Umbilical cord (tissue), 2 donors: ENCODE results near the gene BTNL9. TPM values are rescaled to one million over a fixed set of nuclear protein-coding genes. Genes with fewer than 3 reads are reported as not detected.
"Not testable (repeated sequence)": the region's sequence is repeated elsewhere in the genome, so short reads cannot be mapped to it uniquely, and the experiment has no call there.

Experiments
- DNase-seq: peaks from one replicate; pipeline ENCODE4 v3.0.0-alpha.2; 2015; ENCODE audit warnings: low spot score
- total RNA-seq: library from RNA; depleted of rRNA; stranded (reverse); fragments of >200 nt; gene quantifications from one replicate; pipeline ENCODE4 v1.2.3, GENCODE V29; 2014; ENCODE audit warnings: low replicate concordance; ENCODE audit not compliant: insufficient read depth

BTNL9 gene
- total RNA-seq, 1 donor from 2014 or later: 7.0 TPM

DNA sequence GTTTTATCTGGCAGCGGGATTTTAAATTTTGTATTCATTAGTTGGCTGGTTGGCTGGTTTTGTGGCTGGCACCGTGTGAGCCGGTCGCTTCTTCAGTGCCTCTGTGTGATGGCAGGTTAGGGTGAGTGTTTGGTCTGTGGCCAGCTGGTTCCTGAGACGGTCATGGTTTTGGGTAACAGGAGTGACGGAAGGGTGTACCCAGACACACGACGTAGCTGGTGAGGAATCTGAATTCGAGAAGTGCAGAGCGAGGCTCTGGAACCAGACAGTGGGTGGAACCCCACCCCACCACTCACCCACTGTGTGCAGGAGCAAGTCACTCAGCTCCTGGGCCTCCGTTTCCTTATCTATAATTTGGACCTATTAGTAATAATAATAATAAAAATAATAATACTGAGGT lies 2.7 kb downstream of the BTNL9 start:
- no peak for DNase-seq

- DNase-seq: no peak
Observed at GRCh38 chr5:181043285-181044092, 3.4 kb downstream of the BTNL9 start.

GRCh38 chr5:181044093-181044599 lies 4.1 kb downstream of the BTNL9 start:
- DNase-seq: no peak

DNA sequence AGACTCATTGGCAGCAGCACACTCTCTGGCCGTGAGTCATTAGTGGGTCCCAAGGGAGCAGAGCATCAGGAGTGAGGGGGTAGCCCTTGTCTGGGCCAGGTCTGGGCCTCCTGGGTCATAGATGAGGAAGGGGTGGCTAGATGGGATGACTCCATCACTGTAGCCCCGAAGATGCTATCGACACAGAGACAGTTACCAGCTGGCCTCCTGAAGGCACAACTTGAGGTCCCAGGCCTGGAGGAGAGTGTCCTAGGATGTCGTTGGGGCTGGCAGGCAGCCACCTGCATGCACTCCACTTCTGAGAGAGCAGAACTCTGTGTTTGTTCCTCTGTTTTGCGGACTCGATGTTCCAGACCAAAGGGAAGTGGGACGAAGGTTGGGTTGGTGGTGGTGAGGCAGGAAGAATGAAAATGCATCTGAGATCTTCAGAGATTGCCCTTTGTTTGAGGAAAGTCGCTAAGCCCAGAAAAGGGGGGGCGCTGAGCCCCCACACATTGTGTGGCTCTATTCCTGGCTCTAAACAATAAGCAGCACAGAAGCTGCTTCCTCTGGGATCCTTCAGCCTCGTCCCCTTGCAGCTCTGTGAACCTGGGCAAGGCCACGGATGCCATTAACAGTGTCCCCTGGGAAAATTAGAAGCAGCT lies 4.7 kb downstream of the BTNL9 start:
- no peak for DNase-seq

GRCh38 chr5:181045316-181045715 lies 5.2 kb downstream of the BTNL9 start:
- DNase-seq: no peak

- DNase-seq: not testable (repeated sequence)
Observed at GRCh38 chr5:181045857-181046256, 5.8 kb downstream of the BTNL9 start.

GRCh38 chr5:181047288-181047687 lies 7.2 kb downstream of the BTNL9 start:
- DNase-seq: no peak

- no peak for DNase-seq
Observed at GRCh38 chr5:181047921-181048320, 7.9 kb downstream of the BTNL9 start.

DNA sequence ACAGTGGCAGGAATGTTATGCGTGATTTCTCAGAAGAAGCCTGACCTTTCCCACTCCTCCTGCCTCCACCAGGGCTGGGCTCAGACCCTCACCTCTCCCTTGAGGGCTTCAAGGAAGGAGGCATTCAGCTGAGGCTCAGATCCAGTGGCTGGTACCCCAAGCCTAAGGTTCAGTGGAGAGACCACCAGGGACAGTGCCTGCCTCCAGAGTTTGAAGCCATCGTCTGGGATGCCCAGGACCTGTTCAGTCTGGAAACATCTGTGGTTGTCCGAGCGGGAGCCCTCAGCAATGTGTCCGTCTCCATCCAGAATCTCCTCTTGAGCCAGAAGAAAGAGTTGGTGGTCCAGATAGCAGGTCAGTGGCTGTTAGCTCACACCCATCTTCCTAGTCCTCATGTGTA lies 9.9 kb downstream of the BTNL9 start:
- DNase-seq: no peak

- no peak for DNase-seq
Observed at GRCh38 chr5:181051841-181052671, 12.0 kb downstream of the BTNL9 start.

GRCh38 chr5:181052672-181053487 lies 12.8 kb downstream of the BTNL9 start:
- DNase-seq: peak; percentile 1

GRCh38 chr5:181053488-181054121 lies 13.5 kb downstream of the BTNL9 start:
- DNase-seq: no peak

DNA sequence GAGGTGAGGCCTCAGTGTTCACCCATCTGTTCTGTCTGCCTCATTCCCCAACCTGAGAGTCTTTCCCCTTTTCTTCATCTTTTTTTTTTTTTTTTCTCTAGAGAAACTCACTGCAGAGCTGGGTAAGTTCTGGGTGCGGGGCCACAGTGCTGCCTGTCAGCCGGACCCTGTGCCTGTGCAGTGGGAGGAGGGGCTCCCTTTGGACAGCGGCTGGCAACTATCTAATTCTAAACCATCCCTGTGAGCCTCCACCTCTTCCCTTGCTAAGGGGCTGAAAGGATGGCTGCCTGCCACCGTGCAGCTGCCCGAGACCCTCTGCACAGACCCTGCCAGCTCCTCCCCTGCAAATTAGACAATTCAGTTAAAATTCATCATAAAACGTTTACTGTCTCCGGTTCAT lies 14.1 kb downstream of the BTNL9 start:
- no peak for DNase-seq

DNA sequence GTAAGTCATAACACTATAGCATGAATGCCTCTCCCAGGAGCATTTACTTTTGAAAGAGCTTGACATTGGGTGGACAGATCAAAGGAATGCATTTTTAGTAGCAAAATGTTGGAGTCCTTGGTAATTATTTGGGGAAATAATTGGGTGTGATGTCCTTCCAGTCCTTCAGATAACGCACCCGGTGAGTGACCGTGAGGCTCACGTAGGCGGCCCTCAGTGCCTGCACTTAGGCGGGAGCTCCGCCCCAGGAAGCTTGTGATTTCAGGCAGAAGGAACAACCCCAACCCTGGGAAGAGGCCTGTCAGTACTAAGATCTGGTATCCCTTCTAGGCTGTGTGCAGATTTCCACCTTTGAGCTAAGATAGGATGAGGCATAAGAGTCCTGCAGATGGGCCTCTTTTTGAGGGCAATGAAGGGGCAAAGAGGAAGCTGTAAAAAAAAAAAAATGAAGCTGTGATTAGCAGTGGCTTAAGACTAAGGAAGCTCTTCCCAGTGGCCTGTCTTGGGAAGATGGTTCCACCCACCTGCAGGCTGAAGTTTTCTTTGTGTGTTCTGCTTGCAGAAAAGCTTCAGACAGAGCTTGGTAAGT lies 14.9 kb downstream of the BTNL9 start:
- no peak for DNase-seq

DNA sequence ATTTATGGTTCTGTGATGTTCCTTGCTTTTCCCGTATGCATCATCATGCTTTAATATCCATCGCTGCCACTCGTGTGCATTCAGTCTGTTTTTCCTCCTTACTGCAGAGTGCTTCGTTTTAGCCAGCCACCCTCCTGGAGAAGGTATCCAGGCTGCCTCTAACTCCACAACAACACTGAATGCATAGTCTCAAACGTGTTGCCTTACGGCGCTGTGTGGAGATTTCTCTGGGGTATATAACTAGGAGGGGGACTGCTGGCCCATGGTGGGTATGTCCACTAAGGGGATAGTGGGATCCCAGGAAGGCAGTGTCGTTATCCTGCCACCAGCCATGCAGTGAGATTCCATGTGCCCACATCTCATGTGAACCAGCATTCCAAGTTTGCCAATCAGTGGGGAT lies 16.4 kb downstream of the BTNL9 start:
- no peak for DNase-seq

- no peak for DNase-seq
Observed at GRCh38 chr5:181058321-181058720, 18.3 kb downstream of the BTNL9 start.

GRCh38 chr5:181058786-181059296 lies 18.8 kb downstream of the BTNL9 start:
- DNase-seq: no peak

GRCh38 chr5:181059297-181060230 lies 19.5 kb downstream of the BTNL9 start:
- no peak for DNase-seq

GRCh38 chr5:181060231-181060590 lies 20.1 kb downstream of the BTNL9 start:
- no peak for DNase-seq
